GM18502 (cell line): ENCODE results near the gene PRPF40A.
A peak's percentile ranks its signal among the peaks of the same experiment; 100 is the strongest.

Experiments used
- ATAC-seq: cut with Tn5 transposase; IDR thresholded peaks from one replicate; pipeline ENCODE4 v1.9.1; 2021; ENCODE audit warnings: mild to moderate bottlenecking; ENCODE audit not compliant: unreplicated experiment, poor library complexity

Gene PRPF40A

GRCh38 chr2:152657043-152657442 is 60.2 kb downstream of the PRPF40A start:
- peak; percentile 77 for ATAC-seq

- peak; percentile 53 for ATAC-seq
Measured at GRCh38 chr2:152655880-152656279, 61.4 kb downstream of the PRPF40A start.

GRCh38 chr2:152651834-152652233 is 65.4 kb downstream of the PRPF40A start:
- ATAC-seq: no peak

- ATAC-seq: no peak
Measured at GRCh38 chr2:152650768-152651371, 66.4 kb downstream of the PRPF40A start.

- no peak for ATAC-seq
Measured at GRCh38 chr2:152649997-152650396, 67.3 kb downstream of the PRPF40A start.

DNA sequence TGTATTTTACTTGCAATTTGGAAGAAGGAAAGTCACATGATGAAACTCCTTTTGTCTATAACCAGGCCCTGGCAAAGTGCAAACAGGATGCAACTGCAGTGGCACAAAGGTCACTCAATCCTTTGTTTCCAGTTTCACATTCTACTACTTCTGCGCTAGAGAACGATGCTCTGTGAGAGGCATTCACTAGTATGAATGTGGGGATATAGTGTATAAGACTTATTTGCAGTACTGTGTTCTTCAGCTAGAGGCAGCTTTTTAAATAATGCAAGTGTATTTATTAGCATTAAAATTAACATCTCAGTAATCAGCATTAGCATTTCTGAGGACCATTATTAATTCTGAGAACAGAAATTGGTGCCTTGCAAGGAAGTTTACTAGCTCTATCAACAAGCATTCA is 68.9 kb downstream of the PRPF40A start:
- no peak for ATAC-seq

GRCh38 chr2:152647552-152647951 is 69.7 kb downstream of the PRPF40A start:
- no peak for ATAC-seq

GRCh38 chr2:152646775-152647174 is 70.5 kb downstream of the PRPF40A start:
- no peak for ATAC-seq

DNA sequence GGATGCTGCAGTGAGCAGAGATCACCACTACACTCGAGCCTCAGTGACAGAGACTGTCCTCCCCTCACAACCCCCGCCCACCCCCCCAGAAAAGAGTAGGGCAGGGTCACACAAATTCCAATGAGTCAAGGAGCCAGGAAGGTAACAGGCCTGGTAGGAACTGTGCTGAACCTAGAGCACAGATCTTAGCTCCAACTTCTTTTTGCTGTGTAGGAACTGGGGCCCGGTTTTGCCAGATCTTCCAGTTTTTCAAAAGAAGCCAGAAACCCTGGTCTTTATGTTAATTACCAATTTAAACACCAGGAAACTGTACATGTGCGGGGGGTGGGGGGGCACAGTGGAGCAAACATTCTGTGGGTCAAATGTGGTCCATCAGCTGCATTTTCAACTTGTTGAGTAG is 71.0 kb downstream of the PRPF40A start:
- ATAC-seq: no peak

DNA sequence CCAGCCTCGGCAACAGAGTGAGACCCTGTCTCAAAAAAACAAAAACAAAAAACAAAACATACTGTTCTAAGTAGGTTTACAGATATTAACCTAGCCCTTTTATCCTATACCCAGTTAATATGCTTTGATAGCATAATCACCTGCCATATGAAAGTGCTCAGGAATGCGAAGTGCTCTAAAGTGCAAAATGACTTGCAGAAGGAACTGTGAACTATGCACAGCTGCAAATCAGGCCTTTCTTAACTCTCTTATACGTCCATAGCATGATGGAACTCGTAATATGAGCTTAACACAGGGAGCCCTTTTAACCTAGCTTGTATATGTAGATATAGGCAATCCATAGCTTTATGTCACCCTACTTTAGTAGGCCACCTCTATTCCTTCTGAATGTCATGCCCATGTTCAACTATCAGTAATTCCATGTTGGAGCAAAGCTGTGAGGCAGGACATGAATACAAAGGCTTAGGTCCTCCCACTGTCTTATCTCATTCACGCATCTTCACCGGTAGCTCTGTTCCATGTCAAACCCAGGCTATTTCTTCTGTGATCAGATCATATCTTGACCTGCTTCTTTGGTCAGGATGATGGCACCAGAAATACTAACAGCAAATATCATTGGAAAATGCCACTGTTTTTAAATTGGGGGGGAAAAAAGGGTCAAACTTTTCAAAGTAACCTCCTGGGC is 72.9 kb downstream of the PRPF40A start:
- no peak for ATAC-seq

DNA sequence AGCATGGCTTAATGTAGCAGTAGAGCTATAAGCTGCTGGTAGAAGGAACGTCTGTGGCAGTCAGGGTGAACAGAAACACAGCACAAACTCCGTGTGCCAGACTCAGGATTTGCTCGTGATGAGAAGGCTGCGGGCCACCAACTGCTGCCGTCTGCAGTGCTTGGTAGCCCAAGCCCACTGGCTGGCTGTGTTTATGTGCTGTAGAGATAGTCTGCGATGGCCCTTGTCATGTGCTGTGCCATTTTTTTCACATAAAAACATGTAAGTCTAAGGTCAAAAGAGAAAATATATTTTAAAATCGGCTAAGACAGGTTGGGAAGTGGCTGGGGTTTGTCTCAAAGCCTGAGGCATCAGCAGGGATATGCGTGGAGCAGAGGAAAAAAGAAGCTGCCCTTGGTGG is 78.7 kb downstream of the PRPF40A start:
- no peak for ATAC-seq

DNA sequence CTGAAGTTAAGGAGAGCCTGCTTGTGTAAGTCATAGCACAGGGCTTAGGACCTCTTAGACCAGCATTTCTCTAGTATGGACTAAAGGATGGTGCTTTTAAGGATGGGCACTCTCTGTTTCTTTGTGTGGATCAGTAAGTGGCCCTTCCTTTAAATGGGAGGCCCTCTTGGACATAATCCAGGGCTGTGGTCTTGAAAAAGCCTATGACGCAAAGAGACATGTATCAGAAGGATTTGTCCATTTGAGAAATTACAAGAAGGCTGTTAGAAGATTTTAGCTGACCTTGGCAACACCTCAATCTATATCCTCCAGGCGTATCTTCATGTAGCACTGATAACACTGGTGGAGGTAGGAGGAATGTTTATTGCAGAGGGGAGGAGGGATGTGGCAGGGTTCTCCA is 79.2 kb downstream of the PRPF40A start:
- ATAC-seq: no peak

DNA sequence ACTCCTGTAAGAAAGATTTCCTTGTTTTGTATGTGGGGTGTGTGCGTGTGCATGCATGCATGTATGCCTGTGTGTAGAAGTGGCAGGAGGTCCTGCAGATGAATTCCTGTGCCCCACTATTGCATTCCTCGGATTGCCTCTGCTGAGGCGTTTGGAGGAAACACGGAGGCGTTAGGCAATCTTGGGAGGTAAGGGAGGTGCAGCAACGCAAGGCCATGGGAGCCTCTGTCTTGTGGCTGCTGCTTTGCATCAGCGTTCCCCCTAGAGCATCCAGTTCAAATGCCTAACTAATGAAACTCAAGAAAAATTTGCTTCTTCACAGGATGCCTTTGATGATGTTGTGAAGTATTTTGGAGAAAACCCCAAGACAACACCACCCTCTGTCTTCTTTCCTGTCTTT is 80.0 kb downstream of the PRPF40A start:
- ATAC-seq: no peak

- ATAC-seq: peak; percentile 82
Measured at GRCh38 chr2:152635635-152636298, 81.5 kb downstream of the PRPF40A start.

- no peak for ATAC-seq
Measured at GRCh38 chr2:152632736-152633135, 84.5 kb downstream of the PRPF40A start.

DNA sequence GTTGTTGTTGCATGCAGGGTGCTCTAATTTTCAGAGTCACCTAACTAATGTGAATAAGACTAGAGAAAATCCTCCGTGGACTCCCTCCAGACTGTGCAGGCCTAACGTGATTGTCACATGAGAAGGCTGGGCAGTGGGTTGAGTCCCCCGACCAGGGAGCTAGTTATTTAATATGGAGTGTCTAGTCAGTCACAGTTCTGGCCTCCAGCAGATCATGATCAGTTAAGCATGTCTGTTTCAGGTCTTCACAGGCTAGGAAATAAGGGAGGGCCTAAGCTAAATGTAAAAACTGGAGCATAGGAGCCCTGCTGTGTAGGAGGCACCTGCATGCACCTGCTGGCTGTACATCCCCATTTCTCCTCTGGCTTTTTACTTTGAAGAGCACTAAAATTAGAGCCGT is 86.8 kb downstream of the PRPF40A start:
- no peak for ATAC-seq

DNA sequence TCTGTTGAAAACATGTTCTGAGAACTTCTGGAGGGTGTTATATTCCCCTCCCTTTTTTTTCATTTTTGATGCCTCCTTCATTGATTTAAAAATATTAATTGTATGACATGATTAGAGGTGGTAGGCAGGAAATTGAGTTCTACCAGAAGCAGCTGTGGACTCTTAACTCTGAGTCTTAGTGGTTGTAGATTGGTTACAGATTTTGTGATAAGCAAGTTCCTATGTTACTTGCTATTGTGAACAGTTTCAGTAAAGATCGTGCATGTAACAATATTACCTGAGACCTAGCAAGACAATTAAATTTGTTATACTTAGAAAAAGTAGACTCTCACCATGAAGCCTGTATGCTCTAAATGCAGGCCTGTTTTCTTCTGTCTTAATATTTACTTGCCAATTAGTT is 88.1 kb downstream of the PRPF40A start:
- ATAC-seq: no peak

DNA sequence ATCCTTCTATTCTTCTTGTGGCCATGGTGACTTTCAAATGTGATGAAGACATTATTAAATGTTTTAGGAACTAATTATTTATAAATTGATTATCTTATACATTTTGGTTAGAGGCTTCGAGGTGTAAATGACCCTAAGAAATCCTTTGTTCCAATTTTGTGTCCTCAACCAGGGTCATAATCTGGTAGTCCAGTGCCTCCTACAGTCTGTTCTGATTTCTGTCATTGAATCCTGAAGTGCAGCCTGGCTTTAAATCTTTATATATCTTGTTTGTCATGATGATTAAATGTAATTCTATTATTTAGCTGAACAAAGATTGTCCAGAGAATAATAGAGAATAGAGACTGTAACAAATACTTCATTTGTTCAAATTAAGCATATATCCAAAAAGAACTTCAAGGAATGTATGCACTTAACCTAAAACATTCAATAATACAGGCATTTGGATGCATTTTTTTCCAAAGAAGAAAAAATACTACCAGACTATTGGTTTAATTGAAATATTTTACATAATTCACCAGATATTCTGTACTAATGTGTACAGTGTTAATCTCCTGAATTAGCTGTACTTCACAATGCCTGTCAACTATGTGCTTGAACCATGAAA is 89.8 kb downstream of the PRPF40A start:
- ATAC-seq: peak; percentile 70

DNA sequence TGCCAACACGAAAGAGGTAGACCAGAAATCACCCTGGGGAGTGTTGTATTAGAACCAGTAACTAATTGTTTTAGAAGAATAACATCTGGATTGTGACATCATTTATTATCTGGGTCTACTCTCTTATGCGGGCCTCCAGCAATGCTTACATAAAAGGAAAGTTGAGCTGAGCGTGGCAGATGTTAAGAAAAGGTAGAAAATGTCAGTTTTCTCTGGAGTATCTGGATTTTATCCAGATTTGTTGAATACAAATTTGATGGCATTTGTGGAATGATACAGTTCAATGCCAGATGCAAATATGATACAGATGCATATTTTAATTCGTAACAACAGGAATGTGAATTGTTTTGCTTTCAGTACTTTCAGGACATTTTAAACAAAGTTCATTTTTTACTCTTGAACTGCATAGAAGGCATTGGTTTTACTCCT is 90.3 kb downstream of the PRPF40A start:
- ATAC-seq: no peak

GRCh38 chr2:152624805-152625204 is 92.5 kb downstream of the PRPF40A start:
- no peak for ATAC-seq

DNA sequence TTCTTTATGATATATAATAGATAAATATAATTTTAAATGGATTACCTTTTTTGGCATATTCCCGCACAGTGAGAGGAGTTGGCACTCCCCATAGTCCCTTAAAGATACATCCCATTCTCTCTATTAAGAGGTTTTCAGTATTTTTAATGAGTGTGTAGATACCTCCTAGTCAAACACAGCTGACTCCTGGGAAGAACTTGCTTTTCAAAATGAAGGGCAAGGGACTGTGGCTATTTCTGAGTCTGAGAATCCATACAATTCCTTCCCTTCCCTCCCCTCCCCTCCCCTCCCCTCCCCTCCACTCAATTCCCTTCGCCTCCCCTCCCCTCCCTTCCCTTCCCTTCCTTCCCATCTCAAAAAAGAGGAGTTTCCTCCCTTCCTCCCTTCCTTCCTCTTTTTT is 93.5 kb downstream of the PRPF40A start:
- ATAC-seq: no peak
